Activated CD4-positive, alpha-beta T cell treated with anti-CD3 and anti-CD28 coated beads for 1 hour (primary cell): ENCODE data around the gene MBNL3.
"Not testable (repeated sequence)": the region's sequence is repeated elsewhere in the genome, so short reads cannot be mapped to it uniquely, and the experiment has no call there.

Experiments used
- DNase-seq: peaks from one replicate; pipeline ENCODE4 v3.0.0-alpha.2; 2020

MBNL3 gene

DNA sequence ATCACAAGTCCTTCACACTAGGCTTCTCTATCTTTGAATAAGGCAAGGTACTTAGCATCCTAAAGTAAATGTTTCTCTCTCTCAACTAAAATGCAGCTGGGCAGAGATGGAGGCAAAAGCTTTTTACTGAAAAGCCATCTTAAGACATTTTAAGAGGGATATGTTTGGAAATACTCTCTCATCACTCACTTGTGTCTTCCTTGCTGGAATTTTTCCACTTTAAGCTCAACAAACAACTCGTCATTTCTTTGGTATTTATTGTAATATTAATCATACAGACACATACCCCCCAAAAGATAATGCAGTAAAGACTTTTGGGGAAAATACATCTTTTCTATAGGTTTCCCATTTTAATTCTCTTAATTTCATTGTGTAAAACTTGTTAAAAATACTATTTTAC lies 16.4 kb downstream of the MBNL3 start:
- no peak for DNase-seq

DNA sequence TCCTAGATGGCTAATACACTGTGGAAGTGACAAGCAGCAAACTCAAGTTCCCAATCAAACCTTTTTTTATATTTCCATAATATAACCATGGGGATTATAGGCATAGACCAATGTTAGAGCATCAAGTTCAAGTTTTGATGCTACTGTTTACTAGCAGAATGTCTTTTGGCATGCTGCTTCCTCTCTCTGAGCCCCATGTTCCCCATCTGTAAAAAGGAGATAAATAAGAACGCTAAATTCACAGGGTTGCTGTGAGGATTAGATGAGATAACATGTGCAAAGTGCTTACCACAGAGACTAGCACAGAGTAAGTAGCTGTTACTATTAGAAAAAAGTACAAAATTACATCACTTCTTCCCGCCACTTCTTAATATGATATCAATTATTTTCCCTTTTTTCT lies 18.0 kb downstream of the MBNL3 start:
- no peak for DNase-seq

DNA sequence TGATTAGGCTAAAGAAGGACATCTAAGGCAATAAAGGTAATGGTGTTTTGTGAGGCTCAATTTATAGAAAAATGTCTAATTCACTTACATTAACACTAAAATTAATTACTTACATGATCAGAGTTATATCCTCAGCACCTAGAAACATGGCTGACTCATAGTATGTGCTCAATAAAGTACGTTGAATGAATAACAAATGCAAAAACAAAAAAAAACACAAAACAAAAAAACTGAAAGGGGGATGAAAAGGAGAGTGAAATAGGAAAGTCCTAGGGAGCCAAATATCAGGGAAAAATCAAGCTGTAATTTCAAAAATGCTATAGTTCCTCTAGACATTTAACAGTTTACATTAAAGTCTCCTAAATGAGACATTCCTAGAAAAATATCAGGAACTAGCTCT lies 18.7 kb downstream of the MBNL3 start:
- DNase-seq = no peak

DNA sequence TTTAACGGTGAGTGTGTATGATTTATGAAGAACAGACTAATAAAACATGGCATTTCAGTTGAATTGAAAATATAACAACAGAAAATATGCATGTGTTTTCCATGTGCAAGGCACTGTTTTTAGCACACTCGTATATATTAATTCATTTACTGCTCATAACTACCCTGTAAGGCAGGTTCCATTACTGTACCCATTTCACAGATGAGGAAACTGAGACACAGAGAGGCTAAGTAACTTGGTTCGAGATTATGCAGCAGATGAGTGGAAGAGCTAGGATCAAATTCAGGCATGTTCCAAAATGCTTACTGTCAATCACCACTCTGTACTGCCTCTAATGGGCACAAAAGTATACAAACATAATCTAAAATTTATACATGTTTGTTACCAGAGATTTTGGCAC lies 20.4 kb downstream of the MBNL3 start:
- no peak for DNase-seq

DNA sequence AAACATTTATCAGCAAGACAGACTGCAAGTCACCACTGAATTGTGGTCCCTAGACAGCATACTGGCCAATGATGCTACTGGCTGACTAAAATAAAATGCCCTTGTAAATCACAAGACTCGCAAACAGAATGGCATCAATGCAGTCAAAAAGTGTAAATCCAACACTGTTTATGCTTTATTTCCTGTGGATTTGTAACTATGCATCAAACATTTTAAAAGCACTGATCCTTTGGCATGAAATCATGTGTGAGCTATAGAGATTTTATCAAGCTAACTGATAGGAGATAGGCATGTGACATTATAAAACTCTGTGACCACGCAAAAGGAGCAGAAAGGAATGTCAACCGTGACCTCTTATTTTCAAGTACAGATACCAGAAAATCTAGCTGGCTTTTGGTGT lies 20.8 kb downstream of the MBNL3 start:
- DNase-seq = no peak

DNA sequence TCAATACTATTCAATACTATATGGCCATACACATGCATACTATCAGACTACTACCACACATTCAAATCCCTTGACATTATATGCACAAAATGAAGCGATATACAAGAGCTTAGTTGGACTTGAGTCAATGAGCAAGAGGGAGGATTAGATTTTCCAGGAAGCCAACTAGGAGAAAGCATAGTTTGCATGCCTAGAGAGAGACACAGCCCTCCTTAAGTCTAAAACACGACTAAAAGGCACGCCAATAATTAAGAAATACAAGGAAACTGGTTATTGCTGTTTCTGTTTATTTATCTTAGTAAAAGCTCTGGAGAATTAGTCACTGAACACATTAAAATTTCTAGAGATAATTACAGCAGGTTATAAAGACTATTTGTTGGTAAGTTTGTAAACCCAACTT lies 21.8 kb downstream of the MBNL3 start:
- no peak for DNase-seq

DNA sequence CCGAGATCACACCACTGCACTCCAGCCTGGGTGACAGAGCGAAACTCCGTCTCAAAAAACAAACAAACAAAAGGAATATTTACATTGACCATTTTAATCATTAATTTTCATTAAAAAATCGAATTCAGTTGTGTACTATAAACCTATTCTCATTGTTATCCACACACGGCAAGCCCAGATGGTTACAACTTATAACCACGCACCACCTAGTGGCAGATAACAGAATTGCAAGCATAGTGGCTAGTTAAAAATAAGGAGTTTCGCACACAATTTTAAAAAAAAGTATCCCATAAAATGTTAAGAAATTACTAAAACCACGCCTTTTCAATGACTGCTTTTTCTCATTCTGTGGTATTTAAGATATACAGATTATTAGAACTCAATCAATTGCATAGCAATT lies 25.4 kb downstream of the MBNL3 start:
- DNase-seq = no peak

DNA sequence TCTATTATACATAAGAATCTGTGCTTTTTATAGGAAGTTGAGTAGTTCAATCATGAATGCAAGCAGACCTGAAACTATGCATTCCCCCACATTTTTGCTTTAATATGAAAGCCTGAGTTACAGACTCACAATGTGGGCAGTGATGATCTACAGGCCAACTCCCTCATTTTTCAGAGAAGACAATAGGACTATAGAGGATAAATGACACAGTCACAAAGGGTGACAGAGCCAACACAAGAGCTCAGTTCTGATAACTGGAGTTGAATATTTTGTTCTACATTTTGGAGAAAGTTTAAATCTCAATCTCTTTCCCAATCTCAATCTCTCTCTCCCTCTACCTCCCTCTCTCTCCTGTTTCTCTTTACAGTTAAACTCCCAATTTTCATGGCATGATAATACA lies 27.0 kb downstream of the MBNL3 start:
- DNase-seq = no peak

DNA sequence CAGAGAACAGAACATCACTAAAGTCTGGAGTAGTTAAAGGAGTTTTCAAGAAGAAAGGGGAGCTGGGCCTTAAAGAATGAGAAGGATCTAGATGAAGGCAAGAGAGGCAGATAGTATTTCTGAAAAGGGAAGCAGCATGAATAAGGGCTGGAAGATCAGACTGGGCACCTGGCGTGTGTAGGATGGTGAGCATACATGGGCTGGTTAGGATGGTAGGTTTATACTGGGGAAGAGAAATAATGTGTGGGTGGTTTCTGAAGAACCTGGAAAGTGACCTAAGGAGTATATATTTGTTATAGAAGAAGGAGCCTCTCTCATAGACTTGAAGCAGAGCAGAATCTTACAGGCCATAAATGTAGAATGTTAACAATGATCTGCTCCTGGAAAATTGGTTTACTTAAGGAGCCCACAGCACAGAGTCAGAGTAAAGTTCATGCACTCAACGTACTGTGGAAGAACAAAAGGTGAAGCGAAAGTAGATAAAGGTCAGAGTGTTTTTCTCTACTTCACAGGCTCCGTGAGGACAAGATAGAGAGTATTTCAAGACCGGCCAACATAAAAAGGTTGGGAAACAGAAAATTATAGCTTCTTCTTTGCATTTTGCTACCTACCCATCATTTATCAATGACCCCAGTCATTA lies 35.8 kb downstream of the MBNL3 start:
- no peak for DNase-seq

DNA sequence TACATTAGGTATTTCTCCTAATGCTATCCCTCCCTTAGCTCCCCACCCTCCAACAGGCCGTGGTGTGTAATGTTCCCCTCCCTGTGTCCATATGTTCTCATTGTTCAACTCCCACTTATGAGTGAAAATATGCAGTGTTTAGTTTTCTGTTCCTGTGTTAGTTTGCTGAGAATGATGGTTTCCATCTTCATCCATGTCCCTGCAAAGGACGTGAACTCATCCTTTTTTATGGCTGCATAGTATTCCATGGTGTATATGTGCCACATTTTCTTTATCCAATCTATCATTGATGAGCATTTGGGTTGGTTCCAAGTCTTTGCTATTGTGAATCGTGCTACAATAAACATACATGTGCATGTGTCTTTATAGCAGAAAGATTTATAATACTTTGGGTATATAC lies 42.9 kb downstream of the MBNL3 start:
- DNase-seq = not testable (repeated sequence)

DNA sequence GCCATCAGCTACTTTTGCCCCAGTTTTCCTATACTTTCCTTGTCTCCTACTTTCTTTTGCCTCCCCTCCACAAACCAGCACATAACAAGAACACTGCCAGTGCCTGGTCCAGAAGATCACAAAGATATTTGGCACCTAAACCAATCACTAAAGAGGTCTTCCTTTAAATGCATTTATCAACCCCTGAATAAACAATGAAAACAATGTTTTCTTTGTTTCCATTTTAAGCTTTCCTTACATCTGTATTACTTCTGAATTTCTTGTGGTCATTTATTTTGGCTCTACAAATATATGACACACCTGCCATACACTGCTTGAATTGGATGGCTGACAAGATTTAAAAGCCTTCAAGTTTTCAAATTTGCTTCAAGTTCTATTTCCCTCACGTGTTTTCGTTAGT lies 43.9 kb downstream of the MBNL3 start:
- DNase-seq = no peak

DNA sequence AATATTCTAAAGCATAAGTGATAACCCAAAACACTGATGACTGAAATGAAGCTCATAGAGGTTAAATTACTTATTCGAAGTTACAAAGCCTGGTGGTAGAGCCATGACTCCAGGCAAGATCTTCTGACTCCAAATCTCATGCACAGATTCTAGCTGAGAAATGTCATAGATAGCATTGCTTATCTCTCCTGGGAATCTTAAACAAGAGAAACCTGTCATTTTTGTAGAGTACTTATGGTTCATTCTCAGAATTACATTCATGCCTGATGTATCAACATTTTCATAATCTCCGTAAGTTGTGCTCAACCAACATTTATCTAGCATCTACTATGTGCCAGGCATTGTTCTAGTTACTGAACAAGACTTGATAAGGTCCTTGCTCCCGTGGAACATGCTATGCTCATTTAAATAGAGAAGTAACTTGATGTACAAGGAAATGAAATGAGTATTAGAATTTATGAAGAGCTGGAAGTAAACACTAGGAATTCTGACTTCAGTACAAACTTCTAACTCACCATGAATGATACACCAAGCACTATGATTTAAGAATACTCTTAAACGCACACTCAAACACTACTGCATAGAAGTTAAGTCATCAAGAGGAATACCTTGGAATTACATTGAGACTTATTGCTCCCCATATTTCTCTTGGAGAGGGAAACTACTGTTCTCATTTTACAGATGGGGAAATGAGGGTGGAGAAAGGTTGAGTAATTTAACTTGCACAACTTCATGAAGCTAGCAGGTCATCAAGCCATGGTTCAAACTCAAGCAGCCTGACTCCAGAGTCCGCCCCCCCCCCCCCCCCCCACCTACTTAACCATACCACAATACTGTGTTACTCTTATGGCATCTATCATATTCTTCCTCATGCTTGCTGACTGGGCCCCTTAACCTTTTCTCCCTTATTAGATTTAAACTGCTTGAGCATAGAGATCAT lies 45.4 kb downstream of the MBNL3 start:
- DNase-seq = no peak

DNA sequence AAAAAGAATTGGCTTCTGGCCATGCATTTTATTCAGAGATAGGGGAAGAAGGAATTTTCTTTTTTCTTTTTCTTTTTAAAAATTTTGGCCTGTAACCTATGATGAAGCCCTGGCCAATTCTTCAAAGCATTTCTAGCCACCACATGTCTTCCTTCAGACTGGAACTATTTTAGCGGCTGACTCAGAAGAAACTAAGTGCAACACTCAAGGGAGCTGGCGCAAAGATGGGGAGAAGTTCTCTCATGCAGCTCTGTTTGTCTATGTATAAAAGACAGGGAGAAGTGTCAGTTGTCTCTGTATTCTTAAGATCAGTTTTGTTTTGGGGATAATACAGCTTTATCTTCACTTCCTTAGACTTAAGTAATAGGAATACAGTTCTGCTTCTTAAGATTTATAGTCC lies 46.1 kb downstream of the MBNL3 start:
- DNase-seq = no peak

DNA sequence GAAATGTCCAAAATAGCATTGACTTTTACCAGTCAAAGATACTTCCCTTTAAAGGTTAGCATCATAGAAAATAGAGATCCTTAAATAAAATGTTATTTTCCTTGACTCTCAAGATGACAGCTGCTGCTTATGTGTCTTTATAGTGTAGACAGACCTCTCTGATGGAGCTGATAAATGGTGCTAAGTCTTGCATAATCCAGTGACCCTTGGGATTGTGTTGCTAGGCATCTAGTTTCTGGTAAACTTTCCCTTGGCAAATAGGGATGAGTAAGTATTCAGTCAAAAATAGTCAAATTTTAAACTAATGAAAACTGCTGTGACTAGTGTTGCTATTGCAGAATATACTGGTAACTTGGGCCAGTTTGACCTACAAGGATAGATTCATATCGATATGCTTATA lies 53.6 kb downstream of the MBNL3 start:
- no peak for DNase-seq

DNA sequence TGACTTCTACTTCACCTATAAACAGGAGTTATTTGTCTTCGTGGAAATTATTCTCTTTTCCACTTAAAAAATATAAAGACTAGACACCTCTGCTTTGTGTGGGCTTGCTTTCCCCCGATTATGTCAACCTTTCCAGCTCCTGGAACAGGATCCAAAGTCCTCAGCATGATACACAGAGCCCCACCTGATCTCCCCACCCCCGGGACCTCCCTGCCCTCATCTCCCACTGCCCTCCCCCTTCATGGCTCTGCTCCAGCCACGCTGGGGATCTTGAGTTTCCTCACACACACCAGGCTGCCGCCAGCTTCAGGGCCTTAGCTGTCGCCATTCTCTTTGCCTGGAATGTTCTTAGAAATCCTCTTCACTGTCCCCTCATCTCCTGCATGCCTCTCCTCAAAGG lies 55.3 kb downstream of the MBNL3 start:
- no peak for DNase-seq

DNA sequence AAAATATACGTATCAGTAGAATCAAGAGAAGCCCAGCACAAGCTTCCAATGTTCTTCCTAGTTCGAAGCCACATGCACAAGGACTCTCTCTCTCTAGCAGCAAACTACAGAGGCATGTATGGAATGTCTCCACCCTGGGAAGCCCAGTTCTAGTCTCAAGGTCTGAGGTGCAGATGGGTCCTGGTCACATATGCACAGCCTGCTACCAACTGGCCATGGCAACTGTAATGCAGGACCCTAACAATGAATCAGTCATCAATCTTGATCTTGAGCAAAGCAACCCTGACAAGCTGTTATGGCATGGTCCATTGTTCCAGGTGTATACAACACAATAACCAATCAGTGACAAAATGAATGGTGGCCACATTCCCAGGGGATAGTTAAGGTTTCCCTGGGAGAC lies 55.8 kb downstream of the MBNL3 start:
- DNase-seq = no peak

DNA sequence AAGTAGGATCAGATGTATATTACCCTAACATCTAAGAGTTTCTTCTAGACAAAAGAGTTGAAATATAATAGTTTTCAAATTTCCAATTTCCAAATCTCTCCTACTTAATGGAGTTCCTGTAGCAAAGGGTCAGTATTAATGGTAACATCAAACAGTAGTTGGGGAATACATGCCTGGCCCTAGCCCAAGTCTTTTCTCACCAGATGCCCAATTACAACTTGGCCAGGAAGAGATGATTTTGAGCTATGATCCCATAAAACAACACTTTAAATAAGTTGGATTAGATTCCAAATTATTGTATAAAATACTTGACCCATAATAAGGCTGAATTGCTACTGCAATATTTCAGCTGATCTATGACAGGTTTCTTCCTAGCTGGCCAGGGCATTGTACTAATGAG lies 59.9 kb downstream of the MBNL3 start:
- DNase-seq = no peak

DNA sequence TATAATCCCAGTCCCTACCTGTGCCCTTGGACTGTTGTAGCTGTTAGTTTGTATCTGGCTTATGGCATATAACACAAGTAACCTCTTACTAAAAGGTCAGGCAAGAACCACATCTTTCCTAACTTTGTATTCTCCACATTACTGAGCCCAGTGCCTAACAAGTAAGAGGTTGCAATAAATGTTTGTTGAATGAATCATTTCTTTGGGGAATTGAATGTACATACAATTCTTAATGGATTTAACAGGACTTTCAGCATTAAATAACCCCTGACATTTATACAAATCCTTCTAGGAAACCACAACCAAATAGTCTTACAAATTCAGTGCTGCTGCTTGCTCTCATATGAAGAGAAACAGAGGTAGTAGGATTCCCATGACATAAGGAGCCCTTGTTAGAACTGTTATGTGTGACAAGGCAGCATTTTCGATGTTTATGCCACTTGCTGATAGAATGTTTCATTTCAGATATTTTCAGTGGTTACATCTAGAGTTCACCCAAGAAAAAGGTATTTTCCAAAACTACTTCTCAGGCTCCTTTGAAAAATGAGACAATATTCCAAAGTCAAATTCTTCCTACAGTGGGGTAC lies 62.0 kb downstream of the MBNL3 start:
- DNase-seq = no peak

DNA sequence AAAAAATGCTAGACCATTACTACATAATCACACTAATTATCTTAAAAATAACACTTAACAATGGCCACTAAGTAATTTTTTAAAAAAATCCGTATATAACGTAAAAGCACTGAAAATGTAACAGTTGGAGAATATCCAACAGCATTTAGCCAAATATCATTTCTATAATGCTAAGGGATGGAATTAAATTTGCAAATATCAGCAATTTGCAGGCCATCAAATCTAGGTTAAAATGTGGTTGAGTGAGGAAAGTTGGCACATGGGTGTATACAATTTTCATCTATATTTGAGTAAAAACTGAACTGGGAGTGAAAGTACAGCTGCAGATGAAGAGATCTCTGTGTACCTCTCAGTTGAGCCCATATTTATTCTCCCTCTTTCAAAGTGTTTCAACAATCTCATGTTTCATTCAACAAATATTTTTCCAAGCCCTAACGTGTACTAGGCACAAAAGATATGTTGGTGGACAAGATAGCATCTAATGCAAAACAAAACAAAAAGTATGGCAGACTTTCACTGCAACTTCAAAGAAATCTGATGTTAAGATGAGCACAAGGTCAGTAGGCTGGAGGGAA lies 63.0 kb downstream of the MBNL3 start:
- DNase-seq = no peak

DNA sequence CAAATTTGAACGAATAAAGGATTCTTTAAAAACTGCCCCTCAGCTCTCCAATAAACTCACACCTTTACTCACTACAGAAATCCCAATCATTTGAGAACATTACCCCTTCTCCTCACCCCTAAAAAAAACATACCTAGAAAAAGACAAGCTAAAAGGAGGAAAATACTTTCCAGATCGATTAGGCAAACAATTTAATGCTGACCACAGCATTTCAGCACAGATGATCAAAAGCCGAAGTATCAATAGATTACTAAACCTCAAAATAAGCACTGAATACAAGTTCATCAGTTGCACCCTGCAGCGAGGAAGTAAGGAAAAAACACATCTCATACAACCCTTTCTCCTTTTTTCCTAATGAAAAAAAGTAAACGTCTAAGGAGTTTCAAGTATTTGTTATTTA lies 65.5 kb downstream of the MBNL3 start:
- DNase-seq = no peak

DNA sequence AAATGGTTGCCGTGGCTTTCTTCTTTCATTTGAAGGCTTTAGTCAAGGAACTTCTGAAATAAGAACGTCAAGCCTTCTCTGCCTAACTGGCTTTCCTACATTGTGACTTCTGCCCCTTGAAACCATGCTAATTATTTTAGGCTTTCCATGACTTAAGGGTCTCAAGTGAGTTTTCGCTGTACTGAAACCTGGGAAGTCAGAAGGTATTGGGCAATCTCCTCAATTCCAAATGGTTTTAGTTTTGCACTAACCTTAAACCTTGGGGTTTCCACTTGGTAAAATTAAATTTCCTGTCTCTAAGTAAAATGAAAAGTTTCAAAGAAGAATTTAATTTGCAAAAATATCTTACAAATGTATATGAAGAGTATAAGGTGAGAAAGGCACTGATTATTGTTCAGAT lies 73.8 kb downstream of the MBNL3 start:
- no peak for DNase-seq

DNA sequence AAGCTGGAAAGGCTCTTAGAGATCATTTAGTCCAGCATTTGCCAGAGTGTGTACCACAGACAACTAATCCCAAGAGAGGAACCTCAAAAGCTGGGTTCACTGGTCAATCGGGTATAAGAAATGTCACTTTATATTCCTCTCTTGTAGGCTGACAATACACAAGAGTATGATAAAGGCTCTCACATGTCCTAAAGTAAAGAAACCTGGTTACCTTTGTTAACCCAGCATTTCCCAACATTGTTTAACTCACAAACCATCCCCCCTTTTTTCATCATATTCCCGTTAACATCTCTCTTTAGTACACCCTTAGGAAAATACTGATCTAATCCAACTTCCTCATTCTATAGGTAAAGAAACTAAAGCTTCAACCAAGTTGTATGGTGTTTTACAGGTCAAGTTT lies 74.4 kb downstream of the MBNL3 start:
- DNase-seq = no peak

DNA sequence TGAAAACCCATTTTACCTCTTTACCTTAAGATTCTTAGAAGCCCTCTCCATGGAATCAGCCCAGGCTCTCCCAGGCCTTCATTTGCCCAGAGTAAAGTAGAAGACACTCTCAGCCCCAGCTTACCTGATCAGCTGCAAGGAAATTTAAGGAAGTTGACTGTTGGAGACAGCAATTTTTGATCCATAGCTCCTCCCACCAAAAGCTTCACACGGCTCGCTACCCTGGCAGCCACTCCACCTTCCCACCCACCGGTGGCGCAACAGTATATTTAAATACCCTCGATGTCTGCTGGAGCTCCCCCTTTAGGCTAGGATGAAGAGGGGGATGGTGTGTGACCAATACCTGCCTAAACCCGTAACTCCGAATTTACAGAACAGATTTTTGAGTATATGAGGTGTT lies 75.4 kb downstream of the MBNL3 start:
- DNase-seq = no peak

DNA sequence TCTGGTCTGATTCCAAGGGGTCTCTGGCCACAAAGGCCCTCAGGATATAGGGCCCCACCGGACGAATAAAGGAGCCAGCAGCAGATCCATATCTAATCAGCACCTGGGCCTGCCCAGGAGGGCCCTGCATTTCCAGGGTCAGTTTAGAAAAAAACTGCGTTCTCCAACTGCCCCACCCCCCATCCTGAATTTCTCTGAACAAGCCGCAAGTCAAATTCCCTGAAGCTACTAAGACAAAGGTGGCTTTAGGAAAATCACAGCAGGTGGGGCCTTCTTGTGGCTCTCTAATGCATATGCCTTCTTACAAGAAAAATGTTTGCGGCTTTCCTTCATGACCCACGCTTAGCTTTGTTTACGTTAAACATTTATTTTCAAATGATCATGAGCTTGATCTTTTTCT lies 76.6 kb downstream of the MBNL3 start:
- no peak for DNase-seq
